HG03521 (cell line): ENCODE measurements around the gene POC1A.

ENCODE experiments used
- ATAC-seq: cut with Tn5 transposase; IDR thresholded peaks from one replicate; pipeline ENCODE4 v1.9.1; 2021; ENCODE audit warnings: mild to moderate bottlenecking, moderate library complexity; ENCODE audit not compliant: unreplicated experiment

Gene POC1A

GRCh38 chr3:52132930-52133329 is 21.3 kb downstream of the POC1A start:
- no peak for ATAC-seq

- ATAC-seq, result no peak
These were observed 22.2 kb downstream of the POC1A start for GRCh38 chr3:52132041-52132440.

GRCh38 chr3:52130966-52131622 is 23.1 kb downstream of the POC1A start:
- no peak for ATAC-seq

- ATAC-seq, result no peak
These were observed 26.0 kb downstream of the POC1A start for GRCh38 chr3:52128118-52128683.

- no peak for ATAC-seq
These were observed 27.7 kb downstream of the POC1A start for GRCh38 chr3:52126500-52126899.

- ATAC-seq, result no peak
These were observed 28.2 kb downstream of the POC1A start for GRCh38 chr3:52126036-52126435.

- no peak for ATAC-seq
These were observed 29.5 kb downstream of the POC1A start for GRCh38 chr3:52124766-52125165.

GRCh38 chr3:52124126-52124525 is 30.1 kb downstream of the POC1A start:
- no peak for ATAC-seq

- no peak for ATAC-seq
These were observed 31.0 kb downstream of the POC1A start for GRCh38 chr3:52123106-52123725.

- ATAC-seq, result no peak
These were observed 31.7 kb downstream of the POC1A start for GRCh38 chr3:52122491-52122890.

GRCh38 chr3:52121813-52122212 is 32.4 kb downstream of the POC1A start:
- ATAC-seq, result no peak

- no peak for ATAC-seq
These were observed 32.8 kb downstream of the POC1A start for GRCh38 chr3:52121464-52121805.

- ATAC-seq, result no peak
These were observed 33.4 kb downstream of the POC1A start for GRCh38 chr3:52120556-52121463.

- ATAC-seq, result no peak
These were observed 34.4 kb downstream of the POC1A start for GRCh38 chr3:52119826-52120225.

- ATAC-seq, result no peak
These were observed 35.1 kb downstream of the POC1A start for GRCh38 chr3:52119099-52119498.

- no peak for ATAC-seq
These were observed 35.9 kb downstream of the POC1A start for GRCh38 chr3:52118156-52118875.

- no peak for ATAC-seq
These were observed 36.7 kb downstream of the POC1A start for GRCh38 chr3:52117537-52117936.

- ATAC-seq, result no peak
These were observed 42.2 kb downstream of the POC1A start for GRCh38 chr3:52112056-52112455.

GRCh38 chr3:52110502-52110901 is 43.7 kb downstream of the POC1A start:
- no peak for ATAC-seq

- no peak for ATAC-seq
These were observed 44.5 kb downstream of the POC1A start for GRCh38 chr3:52109611-52110301.
